ENCODE results near the gene GTF2F1. TPM values are rescaled to one million over a fixed set of nuclear protein-coding genes. Genes with fewer than 3 reads are reported as not detected.
"Not testable (repeated sequence)": the region's sequence is repeated elsewhere in the genome, so short reads cannot be mapped to it uniquely, and the experiment has no call there.

GTF2F1 gene, protein sequence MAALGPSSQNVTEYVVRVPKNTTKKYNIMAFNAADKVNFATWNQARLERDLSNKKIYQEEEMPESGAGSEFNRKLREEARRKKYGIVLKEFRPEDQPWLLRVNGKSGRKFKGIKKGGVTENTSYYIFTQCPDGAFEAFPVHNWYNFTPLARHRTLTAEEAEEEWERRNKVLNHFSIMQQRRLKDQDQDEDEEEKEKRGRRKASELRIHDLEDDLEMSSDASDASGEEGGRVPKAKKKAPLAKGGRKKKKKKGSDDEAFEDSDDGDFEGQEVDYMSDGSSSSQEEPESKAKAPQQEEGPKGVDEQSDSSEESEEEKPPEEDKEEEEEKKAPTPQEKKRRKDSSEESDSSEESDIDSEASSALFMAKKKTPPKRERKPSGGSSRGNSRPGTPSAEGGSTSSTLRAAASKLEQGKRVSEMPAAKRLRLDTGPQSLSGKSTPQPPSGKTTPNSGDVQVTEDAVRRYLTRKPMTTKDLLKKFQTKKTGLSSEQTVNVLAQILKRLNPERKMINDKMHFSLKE
- total RNA-seq, result 69.7 TPM

DNA sequence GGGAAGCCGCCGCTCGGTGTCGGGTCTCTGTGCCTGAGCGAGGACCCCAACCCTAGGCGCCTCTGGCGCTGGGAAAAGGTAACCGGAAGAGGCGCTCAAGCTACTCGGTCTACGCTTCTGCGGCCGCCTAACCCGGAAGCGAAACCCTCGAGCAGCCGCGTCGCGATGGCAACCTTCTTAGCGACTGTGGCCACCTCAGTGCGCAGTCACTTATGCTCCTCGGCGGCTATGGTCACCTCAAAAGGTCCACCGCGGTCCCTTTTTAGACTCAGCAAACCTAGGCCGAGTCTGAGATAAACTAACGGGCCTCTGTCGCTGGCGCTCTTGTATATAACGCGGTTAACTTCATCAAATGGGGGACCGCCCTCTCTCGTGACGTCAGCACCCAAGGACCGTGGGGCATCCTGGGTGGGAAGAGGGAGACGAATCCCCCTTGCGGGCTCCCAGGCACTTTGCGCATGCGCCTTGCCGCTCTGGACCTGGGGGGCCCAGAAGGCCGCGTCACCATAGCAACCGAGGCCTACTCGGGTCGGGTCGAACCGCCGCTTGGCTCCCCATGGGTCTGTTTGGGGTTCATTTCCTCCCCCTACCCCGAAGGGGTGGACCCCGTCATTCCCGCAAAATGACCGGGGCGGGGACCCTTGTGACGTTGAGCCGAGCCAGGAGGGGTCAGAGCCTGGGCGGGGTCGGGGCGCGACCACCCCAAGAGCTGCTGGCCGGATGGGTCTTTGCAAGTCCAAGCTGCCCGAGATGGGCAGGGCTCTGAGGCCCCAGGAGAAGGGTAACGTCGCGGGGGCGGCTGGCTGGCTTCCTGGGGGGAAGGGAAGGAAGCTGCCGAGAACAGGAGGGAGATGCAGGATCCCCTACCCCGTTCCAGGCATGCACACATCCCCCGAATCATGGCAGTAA, at the start of gene GTF2F1:
TSS of gene GTF2F1 (minus strand) at position 91 of the 909 bp plus-strand sequence. CDS start 169 bp downstream, outside the sequence.
- peak; percentile 90 to 98 (median 97) for DNase-seq (ENCODE audit: low read depth in 2 of 3, low spot score in 2 of 3)

DNA sequence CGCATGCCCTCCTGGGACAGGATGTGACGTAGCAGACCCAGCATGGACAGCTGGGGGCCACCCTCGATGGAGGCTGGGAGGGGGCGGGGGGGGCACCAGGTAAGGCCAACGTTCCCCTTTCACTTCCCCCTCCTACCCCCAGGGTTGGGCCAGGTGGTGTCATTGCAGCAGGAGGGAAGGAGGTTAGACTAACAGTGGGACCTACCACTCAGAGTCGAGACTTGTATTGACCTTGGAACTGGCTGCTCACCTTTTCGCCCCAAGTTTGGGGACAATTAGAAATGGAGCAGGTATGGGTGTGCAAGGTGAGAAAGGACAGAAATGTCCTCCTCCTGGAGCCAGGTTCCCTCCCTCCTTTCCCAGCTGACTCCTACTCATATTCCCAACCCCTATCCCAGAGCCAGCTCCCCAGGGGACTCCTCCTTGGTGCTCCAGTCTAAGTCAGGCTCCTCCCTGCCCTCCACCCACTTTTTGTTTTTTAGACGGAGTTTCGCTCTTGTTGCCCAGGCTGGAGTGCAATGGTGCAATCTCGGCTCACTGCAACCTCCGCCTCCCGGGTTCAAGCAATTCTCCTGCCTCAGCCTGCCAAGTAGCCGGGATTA, 49.2 kb upstream of the GTF2F1 start:
- DNase-seq (ENCODE audit: low read depth in 2 of 3, low spot score in 2 of 3), result no peak

DNA sequence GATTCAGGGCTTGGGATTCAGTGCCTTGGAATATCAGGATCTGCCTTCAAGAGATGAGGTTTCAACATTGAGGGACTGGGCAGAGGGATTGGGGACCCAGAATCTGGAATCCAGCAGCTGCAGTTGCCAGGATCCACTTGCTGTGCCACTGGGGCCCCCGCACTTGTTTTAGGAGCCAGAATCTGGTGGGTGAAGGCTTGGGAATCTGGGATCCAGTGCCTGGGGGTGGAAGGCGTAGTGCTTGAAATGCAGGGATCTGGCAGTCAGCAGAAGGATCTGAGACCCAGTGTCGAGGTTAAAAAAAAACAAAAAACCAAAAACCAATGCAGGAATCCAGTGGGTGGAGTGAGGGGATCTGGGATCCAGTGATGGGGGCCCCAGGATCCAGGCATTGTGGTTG, 47.9 kb upstream of the GTF2F1 start:
- DNase-seq (ENCODE audit: low read depth in 2 of 3, low spot score in 2 of 3), result no peak

DNA sequence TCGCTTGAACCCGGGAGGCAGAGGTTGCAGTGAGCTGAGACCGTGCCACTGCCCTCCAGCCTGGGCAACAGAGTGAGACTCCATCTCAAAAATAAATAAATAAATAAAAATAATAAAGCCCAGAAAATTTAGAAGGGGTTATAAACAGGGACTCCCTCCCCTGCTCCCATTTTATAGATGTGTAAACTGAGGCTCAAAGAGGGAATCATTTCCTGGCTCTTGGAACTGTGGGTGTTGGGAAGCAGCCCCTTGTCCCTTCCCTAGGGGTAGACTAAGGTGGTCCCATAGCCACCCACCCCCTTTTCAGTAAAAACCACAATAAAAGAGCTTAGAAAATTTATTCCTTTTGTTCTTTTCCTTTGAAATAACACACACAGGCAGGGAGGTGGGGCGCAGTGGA, 46.8 kb upstream of the GTF2F1 start:
- DNase-seq (ENCODE audit: low read depth in 2 of 3, low spot score in 2 of 3), result no peak

DNA sequence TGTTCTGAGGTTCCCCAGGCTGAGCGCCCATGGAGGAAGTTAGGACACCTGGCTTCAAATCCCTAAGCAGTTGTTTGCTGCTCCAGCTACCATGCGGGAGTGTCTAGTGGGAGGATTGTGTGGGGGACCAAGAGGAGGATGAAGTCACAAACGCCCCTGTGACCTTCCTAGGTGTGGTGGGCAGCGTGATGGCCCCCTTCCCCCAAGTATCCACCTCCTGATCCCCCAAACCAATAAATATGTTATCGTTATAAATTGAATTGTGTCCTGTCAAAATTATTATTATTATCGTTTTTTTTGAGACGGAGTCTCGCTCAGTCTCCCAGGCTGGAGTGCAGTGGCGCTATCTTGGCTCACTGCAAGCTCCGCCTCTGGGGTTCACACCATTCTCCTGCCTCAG, 40.7 kb upstream of the GTF2F1 start, which contains the start of gene SLC25A41:
TSS of gene SLC25A41 (minus strand) at position 101 of the 400 bp plus-strand sequence. CDS start at position 31, 70 bp downstream.
- no peak for DNase-seq (ENCODE audit: low read depth in 2 of 3, low spot score in 2 of 3)

DNA sequence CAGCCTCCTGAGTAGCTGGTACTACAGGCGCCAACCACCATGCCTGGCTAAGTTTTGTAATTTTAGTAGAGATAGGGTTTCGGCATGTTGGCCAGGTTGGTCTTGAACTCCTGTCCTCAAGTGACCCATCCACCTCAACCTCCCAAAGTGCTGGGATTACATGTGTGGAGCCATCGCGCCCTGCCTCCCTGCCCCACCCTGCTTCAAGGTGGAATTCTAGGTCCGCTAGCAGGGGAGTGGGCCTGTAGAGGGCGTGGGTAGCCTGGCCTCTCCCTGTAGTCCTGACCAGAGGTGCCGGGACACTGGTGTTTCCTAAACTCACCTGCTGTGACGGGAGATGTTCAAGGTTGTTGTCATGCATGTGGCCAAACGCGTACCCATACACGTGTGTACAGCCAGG, 40.2 kb upstream of the GTF2F1 start:
- no peak for DNase-seq (ENCODE audit: low read depth in 2 of 3, low spot score in 2 of 3)

DNA sequence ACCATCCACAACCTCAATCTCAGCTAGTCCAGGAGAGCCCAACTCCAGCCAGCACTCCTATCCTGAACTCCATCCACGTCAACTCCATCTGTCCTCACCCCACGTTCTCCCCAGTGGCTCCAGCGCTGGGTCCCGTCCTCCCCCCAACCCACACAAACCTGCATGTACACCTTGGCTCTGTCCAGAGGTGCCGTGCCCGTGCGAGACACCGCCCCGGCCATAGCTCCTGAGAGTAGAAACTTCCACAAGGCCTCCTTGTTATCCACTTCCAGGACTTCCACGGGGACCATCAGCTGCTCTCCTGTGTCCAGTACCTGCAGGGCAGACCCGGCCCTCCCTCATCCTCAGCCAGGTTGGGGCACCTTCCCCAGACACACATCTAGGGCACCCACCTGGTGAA, 38.9 kb upstream of the GTF2F1 start:
- no peak for DNase-seq (ENCODE audit: low read depth in 2 of 3, low spot score in 2 of 3)

DNA sequence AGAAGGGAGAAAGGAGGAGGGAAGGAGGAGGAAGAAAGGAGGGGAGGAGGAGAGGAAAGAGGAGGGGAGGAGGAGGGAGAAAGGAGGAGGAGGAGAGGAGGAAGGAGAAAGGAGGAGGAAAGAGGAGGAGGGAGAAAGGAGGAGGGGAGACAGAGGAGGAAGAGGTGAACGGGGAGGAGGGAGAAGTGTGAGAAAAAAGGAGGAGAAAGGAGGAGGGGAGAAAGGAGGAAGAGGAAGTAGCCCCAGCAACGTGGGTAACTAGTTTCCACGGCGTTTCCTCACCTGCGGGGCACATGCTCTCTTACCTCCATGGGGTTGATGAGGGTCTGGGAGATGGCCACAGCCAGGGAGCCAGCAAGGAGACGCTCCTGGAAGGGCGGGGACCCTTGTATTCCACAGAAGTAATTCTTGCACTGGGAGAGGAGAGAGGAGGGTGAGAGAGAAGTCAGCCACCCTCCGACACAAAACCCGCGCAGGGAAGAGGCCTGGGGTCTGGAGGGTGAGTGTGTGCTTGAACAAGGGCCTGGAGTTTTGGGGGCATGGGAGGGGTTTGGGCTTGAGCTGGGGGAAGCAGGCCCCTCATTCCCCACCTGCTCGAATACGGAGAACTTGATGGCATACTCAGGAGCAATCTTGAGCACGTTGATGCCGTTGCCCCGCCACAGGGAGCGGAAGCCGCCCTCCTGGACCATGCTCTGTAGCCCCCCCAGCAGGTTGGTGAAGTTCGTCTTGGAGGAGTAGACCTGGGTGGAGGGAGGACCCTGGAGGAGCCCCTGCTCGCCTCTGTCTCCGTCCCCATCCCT, 36.7 kb upstream of the GTF2F1 start:
- no peak for DNase-seq (ENCODE audit: low read depth in 2 of 3, low spot score in 2 of 3)

DNA sequence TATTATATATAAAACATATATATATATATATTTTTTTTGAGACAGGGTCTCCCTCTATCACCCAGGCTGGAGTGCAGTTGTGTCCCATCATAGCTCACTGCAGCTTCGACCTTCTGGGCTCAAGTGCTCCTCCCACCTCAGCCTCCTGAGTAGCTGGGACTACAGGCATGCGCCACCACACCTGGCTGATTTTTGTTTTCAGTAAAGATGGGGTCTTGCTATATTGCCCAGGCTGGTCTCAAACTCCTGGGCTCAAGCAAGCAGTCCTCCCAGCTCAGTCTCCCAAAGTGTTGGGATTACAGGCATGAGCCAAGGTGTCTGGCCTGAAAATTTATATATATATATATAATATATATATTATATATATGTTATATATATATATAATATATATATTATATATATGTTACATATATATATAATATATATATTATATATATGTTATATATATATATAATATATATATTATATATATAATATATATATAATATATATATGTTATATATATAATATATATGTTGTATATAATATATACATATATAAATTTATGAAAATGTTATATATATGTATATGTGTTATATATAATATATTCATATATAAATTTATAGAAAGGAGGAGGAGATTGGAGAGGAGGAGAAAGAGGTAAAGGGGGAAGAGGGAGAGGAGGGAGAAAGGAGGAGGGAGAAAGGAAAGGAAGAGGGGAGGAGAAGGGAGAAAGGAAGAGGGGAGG, 35.9 kb upstream of the GTF2F1 start:
- not testable (repeated sequence) for DNase-seq (ENCODE audit: low read depth in 2 of 3, low spot score in 2 of 3)

DNA sequence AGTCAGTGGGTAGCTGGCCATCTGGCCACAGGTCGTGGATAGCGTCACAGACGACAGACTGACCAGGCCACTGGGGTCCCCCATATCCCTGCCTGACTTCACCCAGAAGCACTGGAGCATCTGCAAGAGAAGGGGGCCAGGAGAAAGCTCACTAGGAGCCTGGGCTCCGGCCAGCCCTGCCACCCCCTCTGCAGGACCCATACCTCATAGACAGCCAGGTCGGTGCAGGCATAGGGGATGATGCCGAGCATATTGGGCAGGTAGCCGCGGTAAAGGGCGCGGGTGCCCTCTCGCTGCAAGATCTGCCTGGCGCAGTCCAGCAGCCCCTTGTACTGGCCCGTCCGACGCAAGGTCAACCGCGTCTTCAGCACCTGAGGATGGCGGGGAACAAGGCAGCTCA, 34.2 kb upstream of the GTF2F1 start:
- no peak for DNase-seq (ENCODE audit: low read depth in 2 of 3, low spot score in 2 of 3)

DNA sequence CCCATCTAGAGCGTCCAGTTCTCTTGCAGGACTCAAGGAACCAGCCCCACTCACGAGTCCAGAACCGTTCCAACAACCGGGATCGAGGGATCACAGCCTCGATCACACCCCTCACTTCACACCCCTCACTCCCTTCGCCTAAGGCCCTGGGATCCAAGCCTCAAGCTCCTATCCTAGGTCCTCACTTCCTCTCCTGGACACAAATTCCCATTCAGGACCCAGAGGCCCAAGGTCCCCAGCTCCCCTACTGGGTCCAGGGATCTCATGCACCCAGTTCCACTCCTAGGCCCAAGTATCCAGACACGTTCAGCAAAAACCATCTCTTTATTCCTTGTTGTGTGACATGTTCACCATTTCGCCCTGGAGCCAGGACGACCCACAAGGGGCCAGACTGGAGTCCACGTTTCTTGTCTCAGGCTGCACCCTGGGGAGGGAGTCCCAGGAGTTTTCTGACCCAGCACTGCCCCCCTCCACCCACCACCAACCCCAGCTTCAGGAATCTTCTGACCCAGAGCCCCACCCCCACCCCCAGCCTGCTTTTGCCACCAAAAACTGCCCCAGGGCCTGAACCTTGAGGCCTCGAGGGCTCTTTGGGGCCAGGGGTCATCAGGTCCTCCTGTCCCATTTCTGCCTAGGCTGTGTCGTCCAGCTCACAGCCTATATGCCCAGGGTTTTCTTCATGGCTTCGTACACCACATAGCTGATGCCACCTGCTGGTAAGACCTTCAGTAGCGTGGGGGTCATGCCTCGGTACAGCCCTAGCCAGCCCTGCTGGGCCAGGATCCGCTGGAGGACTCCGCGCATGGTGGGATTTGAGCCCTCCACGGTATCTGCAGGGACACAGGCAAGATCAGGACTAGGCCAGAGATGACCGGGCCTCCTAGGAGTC, 33.0 kb upstream of the GTF2F1 start:
- peak in 2 of 3 donors; percentile 16 to 31 for DNase-seq (ENCODE audit: low read depth in 2 of 3, low spot score in 2 of 3)

DNA sequence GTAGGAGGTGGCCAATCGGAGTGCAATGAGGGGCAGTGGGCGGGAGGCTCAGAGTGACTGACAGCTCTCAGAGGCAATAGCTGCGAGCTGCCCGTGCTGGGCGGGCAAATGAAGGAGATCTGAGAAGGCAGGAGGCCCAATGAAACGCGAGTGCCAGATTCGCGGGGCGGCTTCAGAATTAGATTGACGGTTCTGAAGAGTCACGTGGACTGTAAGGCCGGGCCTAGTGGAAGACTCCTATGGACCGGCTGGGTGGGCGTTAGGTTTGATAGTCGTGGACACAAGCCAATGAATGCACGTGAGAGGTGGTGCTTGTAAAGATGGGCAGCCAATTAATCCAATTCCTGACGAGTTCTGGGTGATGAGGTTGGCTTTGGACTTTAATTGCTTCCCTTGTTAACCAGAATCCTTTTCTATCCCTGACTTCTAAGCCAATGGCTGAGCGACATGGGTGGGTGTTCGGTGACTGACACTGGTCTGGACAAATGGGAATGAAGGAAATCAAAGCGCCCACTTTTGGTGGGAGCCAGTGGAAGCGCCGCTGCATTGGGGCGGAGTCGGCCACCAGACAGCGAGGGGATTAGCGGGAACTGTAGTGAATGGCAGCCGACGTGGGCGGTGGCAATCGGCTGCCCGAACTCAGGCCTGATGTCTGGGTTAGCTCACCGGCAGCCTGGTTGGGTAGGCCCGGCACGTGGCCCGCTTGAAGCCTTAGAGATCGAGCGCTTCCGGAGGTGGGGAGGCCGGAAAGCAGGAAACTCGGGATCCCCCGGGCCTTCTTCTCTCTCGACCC, 32.2 kb upstream of the GTF2F1 start:
- peak; percentile 90 to 100 (median 100) for DNase-seq (ENCODE audit: low read depth in 2 of 3, low spot score in 2 of 3)

DNA sequence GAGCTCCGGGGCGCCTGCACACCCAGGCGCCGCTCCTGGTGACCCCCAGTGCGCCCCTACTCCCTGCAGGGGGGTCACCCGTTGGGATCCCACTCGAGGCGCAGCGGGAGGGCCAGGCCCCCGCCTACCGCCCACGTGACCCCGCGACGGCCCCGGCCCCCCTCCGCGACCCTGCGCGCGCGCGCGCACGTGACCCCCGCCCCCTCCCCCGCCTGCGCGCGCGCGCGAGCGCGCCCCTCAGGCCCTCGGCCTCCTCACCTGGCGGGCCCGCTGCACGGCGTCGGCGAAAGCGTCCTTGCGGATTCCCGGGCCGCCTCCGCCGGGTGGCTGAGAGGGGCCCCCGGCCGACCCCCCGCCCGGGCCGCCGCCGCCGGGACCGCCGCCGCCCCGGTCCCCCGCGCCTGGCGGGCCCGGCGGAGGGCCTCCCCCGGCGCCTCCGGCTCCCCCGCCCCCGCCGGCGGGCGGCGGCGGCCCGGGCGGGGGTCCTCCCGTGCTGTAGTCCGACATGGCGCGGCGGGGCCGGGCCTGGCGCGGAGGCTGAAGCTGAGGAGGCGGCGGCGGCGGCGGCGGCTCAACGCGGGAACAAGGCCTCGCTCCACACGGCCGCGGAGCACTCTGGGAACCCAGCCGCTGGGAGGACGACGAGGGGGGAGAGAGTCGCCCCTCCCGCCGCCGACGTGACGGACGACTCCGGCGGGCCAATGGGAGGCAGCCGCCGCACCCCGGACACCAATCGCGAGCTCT, 31.4 kb upstream of the GTF2F1 start, which contains the start of gene KHSRP:
TSS of gene KHSRP (minus strand) at position 617 of the 744 bp plus-strand sequence. CDS start at position 507, 110 bp downstream.
- peak in 2 of 3 donors; percentile 28 to 31 for DNase-seq (ENCODE audit: low read depth in 2 of 3, low spot score in 2 of 3)

DNA sequence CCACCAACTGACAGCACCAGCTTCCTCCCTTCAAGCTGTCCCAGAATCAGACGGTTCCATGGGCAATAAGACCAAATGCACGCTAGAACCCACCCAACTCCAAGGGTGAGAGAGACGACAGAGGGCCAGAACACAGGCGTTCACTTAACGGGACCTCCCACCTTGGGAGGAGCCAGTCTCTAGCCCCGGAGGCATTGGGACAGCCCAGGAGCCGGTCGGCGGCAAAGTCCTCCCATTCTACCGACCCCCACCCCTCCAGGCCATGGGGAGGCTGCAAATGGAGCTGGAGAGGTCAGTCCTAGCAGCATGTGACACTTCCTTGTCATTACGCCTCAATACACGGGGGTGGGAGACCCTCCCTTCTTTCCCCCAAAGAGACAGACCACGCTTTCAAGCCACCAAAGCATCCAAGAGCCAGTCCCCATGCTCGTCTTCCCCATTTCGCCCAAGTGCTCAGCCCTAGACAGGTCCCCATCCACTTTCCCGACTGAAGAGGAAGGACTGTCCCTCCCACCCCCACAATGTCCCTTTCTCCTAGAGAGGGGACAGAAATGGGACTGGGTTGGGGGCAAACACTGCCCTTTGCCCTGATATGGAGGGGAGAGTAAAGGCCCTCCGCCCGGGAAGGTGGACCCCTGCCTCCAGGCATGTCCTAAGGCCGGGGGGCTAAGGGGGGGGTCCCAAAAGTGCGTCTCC, 30.7 kb upstream of the GTF2F1 start:
- peak in 2 of 3 donors; percentile 37 to 47 for DNase-seq (ENCODE audit: low read depth in 2 of 3, low spot score in 2 of 3)

DNA sequence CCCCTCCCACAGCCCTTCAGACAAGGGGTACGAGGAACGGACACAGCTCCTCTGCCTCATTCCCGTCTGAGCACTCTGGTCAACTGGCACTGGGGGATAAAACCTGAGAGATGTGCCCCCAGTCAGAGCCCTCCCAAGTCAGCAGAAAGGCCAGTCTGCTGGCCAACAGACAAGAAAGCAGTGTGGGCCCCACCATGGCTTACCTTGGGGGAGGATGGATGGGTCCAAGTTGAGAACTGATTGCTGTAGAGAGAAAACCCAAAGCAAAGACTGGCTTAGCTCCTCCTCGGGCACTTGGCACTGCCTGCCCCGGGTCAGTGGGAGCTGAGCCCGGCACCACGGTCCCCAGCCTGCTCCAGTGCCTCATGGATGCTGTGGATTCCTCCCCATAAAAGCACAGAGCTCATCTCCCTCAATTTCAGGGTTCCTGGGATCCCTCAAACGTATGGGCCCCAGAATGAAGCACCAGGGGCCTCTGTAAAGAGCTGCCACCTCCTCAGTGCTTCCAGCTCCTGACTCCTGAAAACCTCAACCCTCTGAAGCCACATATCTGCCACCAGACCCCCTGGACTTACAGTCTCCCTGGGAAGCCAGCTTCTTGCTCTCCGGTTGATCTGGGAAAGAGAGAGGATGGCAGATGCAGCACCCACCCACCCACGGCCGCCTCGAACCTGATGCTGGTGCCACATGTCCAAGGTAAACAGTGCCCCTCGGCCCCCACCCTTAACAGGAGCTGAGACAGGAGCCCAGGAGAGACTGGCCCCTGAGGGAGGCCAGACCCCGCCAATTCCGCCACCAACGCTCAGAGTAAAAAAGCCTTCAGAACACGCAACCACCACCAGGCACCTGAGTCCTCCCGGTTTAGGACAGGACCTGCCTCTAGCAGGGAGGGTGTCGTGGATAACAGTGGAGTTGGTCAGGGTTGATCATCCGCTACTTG, 28.4 kb upstream of the GTF2F1 start:
- no peak for DNase-seq (ENCODE audit: low read depth in 2 of 3, low spot score in 2 of 3)
